Central memory CD4-positive, alpha-beta T cell (primary cell): ENCODE measurements around the gene ALPI.
"Not testable (repeated sequence)": the region's sequence is repeated elsewhere in the genome, so short reads cannot be mapped to it uniquely, and the experiment has no call there.

Experiments
- DNase-seq: peaks from one replicate; pipeline ENCODE4 v3.0.0; 2022

The ALPI gene

DNA sequence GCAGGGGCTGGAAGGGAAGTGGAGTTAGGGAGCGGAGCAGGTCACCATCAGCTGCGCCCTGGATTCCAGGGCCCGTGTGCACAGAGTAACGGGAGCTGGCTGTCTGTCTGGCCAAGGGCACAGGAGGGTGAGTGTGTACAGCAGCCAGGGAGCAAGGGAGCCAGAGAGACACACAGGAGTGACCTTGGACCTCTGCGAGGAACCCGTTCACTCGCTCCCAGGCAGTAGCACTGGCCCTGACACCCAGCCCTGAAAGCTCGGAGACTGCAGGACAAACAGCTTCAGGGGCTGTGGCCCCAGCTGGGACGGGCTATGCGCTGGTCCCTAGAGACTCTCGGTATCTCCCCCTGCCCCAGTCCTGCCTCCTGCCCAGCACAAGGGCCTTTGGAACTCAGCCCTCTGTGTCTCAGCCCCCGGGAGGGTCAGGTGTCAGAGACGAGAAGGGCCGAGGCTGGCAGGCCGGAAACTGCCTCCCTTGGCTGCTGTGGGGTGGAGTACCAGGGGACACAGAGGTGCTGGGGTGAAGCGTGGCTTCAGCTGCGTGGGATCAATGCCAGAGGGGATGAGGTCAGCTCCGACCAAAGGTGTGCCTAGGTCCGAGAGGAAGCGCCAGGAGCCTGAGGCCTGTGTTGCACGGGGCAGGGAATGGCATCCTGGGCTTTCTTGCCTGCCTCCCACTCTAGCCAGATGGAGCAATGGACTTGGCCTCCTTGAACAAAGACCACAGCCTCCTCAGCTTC, 12.1 kb upstream of the ALPI start:
- DNase-seq = not testable (repeated sequence)

GRCh38 chr2:232444409-232445148, 11.4 kb upstream of the ALPI start:
- DNase-seq = peak; percentile 33

- not testable (repeated sequence) for DNase-seq
Observed at GRCh38 chr2:232445149-232445885, 10.6 kb upstream of the ALPI start.

- DNase-seq = not testable (repeated sequence)
Observed at GRCh38 chr2:232446266-232446777, 9.6 kb upstream of the ALPI start.

GRCh38 chr2:232447091-232447620, 8.8 kb upstream of the ALPI start:
- DNase-seq = no peak

DNA sequence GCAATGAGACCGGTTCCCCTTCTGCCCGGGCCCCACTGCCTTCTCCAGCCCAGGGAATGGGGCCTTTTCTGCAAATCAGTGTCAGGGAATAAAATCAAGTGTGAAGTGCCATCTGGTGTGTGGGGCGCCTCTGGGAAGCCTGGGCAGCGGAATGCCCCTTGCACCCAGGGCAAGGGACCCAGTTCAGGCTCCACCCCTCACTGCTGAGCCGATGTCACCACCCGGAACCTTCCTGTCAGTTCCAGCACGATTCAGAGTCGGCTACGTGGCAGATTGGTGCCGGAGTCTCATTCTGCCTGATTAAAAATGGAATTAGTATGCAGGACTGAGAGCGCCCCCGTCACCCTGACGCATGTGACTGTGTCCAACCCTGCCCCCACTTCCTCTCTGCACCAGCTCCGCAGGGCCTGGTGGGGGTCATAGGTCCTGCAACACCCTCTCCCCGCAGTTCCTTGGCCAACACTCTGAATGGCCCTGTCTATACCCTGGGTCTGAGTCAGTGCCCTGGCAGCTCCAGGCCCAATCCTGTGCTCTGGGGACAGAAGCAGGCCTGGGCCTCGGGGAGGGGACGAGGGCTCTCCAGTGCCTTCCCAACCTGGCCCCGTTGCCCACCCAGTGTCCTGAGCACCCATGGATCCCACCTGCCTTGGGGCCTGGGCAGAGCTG, 8.2 kb upstream of the ALPI start:
- DNase-seq = no peak

DNA sequence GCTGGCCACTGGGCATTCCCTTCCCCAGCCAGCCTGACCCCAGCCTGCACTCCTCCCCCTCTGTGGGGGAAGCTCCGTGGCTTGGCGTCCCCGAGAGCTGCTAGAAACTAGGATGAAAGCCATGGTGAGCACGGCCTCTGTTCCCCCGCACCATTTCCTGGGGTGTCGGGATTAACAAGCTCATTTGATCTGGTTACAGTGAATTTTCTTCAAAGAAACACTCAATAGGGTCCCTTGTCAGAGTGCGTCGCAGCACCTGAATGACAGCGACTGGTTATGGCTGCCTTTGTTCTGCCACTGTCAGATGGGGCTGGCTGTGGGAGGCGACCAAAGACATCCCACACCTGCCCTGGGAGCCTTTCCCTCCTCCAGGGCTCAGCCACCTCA, 7.7 kb upstream of the ALPI start:
- DNase-seq = no peak

GRCh38 chr2:232449964-232450363, 6.0 kb upstream of the ALPI start:
- DNase-seq = no peak

GRCh38 chr2:232451645-232452044, 4.3 kb upstream of the ALPI start:
- not testable (repeated sequence) for DNase-seq

DNA sequence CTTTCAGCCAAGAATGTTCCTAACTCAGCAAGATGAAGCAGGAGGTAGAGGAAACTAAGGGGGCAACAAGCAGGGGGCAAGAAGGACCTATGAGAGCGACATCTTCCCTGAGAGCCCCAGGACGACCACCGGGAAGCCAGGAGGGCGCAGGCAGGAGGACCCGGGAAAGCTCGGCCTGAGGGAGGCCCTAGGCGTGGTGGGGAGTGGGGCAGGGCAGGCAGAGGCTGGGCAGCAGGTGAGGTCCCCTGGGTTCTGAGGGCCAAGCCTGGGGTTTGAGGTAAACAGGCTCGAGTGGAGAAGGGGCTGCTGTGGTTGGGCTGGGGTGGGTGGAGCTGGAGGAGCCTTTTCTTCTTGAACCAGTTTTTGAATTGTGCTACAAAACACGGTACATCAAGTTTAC, 1.3 kb upstream of the ALPI start:
- no peak for DNase-seq

- DNase-seq = no peak
Observed at GRCh38 chr2:232456296-232457120, 555 bp downstream of the ALPI start.

- no peak for DNase-seq
Observed at GRCh38 chr2:232457121-232458011, 1.4 kb downstream of the ALPI start.

- DNase-seq = no peak
Observed at GRCh38 chr2:232458051-232458660, 2.2 kb downstream of the ALPI start.

GRCh38 chr2:232458661-232459418, 2.9 kb downstream of the ALPI start:
- no peak for DNase-seq

GRCh38 chr2:232459419-232460035, 3.6 kb downstream of the ALPI start:
- no peak for DNase-seq

- DNase-seq = no peak
Observed at GRCh38 chr2:232460171-232460570, 4.2 kb downstream of the ALPI start.

- DNase-seq = no peak
Observed at GRCh38 chr2:232463701-232464543, 8.0 kb downstream of the ALPI start.

DNA sequence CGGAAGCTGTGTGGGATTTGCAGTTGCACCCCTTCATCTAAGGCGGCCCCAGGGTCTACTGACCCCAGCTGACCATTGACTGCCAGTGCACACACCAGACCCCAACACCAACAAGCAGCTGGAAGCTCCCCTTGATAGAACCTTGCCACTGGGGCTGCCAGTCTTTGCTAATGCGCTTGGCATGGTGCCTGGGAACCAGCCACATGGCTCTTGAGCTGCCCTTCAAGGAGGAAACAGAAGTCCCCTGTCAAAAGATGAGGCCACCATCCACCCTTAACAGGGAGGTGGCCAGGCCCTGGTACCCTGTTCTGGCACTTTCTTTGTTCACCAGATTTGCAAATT, 8.6 kb downstream of the ALPI start:
- DNase-seq = no peak
